ENCODE measurements around the gene PSMA2.

- no peak for TF ChIP-seq TCF7L2 (IDR thresholded peaks at IDR 0.05; ENCODE audit: borderline replicate concordance, extremely low read depth, insufficient read depth, insufficient read length)
- TF ChIP-seq CTCF (IDR thresholded peaks at IDR 0.05 in 2 of 3, conservative IDR thresholded peaks at IDR 0.05 in 1 of 3; ENCODE audit: borderline replicate concordance in 1 of 3, insufficient read depth in 1 of 3, low read depth in 2 of 3, low read length in 2 of 3), result no peak
- no peak for TF ChIP-seq EZH2 (IDR thresholded peaks at IDR 0.05)
- TF ChIP-seq EZH2phosphoT487 (IDR thresholded peaks at IDR 0.05; ENCODE audit: borderline replicate concordance), result no peak
Observed at GRCh38 chr7:42964293-42964692, 32.3 kb upstream of the PSMA2 start.
